Measurements from ENCODE around the gene ASPRV1.
"Not testable (repeated sequence)": the region's sequence is repeated elsewhere in the genome, so short reads cannot be mapped to it uniquely, and the experiment has no call there.

DNA sequence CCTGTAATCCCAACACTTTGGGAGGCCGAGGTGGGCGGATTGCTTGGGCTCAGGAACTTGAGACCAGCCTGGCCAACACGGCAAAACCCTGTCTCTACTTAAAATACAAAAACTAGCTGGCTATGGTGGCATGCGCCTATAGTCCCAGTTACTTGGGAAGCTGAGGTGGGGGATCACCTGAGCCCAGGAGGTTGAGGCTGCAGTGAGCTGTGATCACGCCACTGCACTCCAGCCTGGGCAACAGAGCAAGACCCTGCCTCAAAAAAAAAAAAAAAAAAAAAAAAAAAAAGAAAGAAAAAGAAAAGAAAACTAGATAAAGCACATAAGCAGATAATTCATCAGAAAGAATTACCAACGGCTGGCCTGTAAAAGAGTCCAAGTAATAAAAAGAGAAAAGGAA, 39.1 kb upstream of the ASPRV1 start:
- not testable (repeated sequence) for TF ChIP-seq GABPA (IDR thresholded peaks at IDR 0.05; ENCODE audit: low read depth); LARP7 (IDR thresholded peaks at IDR 0.05); SMC3 (IDR thresholded peaks at IDR 0.05; ENCODE audit: borderline replicate concordance, low read length); SP1 (IDR thresholded peaks at IDR 0.05; ENCODE audit: low read depth, low read length); RB1 (IDR thresholded peaks at IDR 0.05; ENCODE audit: borderline replicate concordance); POLR2A (IDR thresholded peaks at IDR 0.05; ENCODE audit: low read depth, low read length); ZNF274 (IDR thresholded peaks at IDR 0.05; ENCODE audit: insufficient read depth, insufficient read length); ZSCAN29 (IDR thresholded peaks at IDR 0.05); ZZZ3 (IDR thresholded peaks at IDR 0.05; ENCODE audit: control insufficient read depth, insufficient read length, low read depth); TBL1XR1 (IDR thresholded peaks at IDR 0.05; ENCODE audit: low read depth, low read length); MEF2A (IDR thresholded peaks at IDR 0.05; ENCODE audit: insufficient read depth, low read depth, low read length); EZH2 (IDR thresholded peaks at IDR 0.05; ENCODE audit: borderline replicate concordance, control insufficient read depth, low read depth, low read length)
- TF ChIP-seq, protein P1, sequence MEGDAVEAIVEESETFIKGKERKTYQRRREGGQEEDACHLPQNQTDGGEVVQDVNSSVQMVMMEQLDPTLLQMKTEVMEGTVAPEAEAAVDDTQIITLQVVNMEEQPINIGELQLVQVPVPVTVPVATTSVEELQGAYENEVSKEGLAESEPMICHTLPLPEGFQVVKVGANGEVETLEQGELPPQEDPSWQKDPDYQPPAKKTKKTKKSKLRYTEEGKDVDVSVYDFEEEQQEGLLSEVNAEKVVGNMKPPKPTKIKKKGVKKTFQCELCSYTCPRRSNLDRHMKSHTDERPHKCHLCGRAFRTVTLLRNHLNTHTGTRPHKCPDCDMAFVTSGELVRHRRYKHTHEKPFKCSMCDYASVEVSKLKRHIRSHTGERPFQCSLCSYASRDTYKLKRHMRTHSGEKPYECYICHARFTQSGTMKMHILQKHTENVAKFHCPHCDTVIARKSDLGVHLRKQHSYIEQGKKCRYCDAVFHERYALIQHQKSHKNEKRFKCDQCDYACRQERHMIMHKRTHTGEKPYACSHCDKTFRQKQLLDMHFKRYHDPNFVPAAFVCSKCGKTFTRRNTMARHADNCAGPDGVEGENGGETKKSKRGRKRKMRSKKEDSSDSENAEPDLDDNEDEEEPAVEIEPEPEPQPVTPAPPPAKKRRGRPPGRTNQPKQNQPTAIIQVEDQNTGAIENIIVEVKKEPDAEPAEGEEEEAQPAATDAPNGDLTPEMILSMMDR (IDR thresholded peaks at IDR 0.05 in 2 of 3, conservative IDR thresholded peaks at IDR 0.05 in 1 of 3; ENCODE audit: control insufficient read depth in 2 of 3, extremely low read depth in 1 of 3, insufficient read depth in 1 of 3, low read depth in 3 of 3, low read length in 3 of 3) = not testable (repeated sequence)
